ENCODE results near the gene VWF. TPM values are rescaled to one million over a fixed set of nuclear protein-coding genes. Genes with fewer than 3 reads are reported as not detected.

Gene VWF
- total and polyA plus RNA-seq, 2 donors (not counting 3 experiments of a cell fraction or from before 2014, with no cell fraction given), result 1,041 to 2,328 TPM

GRCh38 chr12:6044082-6044481 lies 80.4 kb downstream of the VWF start:
- ChIA-PET POLR2A (no interaction called here), CTCF (no interaction called here)
- dilution Hi-C loops (cut with MboI; ENCODE audit: extremely low pct_ligation_motif_present, low sequenced_read_pairs), result no loop called here

More at GRCh38 chr12:6044082-6044481, 80.4 kb downstream of the VWF start:
- intact Hi-C loops (cut with micrococcal nuclease), result no loop called here
- TF ChIP-seq FOS (IDR thresholded peaks at IDR 0.05; ENCODE audit: borderline replicate concordance, insufficient read depth, low read length) (no peak), POLR2A (IDR thresholded peaks at IDR 0.05; ENCODE audit: low read depth, low read length) (no peak), MAX (IDR thresholded peaks at IDR 0.05; ENCODE audit: insufficient read depth, insufficient read length) (no peak), MYC (IDR thresholded peaks at IDR 0.05; ENCODE audit: low read depth, low read length) (no peak), POLR2AphosphoS5 (IDR thresholded peaks at IDR 0.05; ENCODE audit: insufficient read depth, low read depth, low read length) (no peak), CTCF (IDR thresholded peaks at IDR 0.05; ENCODE audit: extremely low read depth in 1 of 2, insufficient read depth in 1 of 2, low read depth in 1 of 2, low read length in 2 of 2) (no peak), EZH2 (IDR thresholded peaks at IDR 0.05; ENCODE audit: borderline replicate concordance, low read depth, low read length, severe bottlenecking) (no peak), JUN (IDR thresholded peaks at IDR 0.05; ENCODE audit: borderline replicate concordance, insufficient read depth, insufficient read length, low read depth) (no peak), GATA2 (IDR thresholded peaks at IDR 0.05; ENCODE audit: insufficient read depth, insufficient read length, low read depth, low read length) (no peak)
- Histone ChIP-seq H3K9ac (replicated peaks; ENCODE audit: extremely low read depth, insufficient read depth, low read length) (no peak overlapping the region), H3K4me3 (replicated peaks in 1 of 3; ENCODE audit: insufficient read depth in 1 of 3, low read depth in 1 of 3, low read length in 3 of 3) (no peak overlapping the region), H3K9me1 (replicated peaks; ENCODE audit: control insufficient read depth, extremely low read depth, insufficient read depth, low read length) (no peaks in the 10 kb centered on the region), H3K27ac (ENCODE audit: insufficient read depth, low read depth, low read length) (no peak overlapping the region), H3K27me3 (ENCODE audit: control insufficient read depth in 2 of 2, insufficient read depth in 2 of 2, low read length in 2 of 2) (no peaks in the 10 kb centered on the region), H3K79me2 (ENCODE audit: control insufficient read depth, insufficient read depth, low read length) (no peaks in the 10 kb centered on the region), H3K4me1 (ENCODE audit: control insufficient read depth, extremely low read depth, insufficient read depth, low read length) (no peaks in the 10 kb centered on the region), H2AFZ (ENCODE audit: low read depth, low read length) (no peak overlapping the region), H3K9me3 (replicated peaks; ENCODE audit: control insufficient read depth, insufficient read depth, low read length) (no peaks in the 10 kb centered on the region), H3K36me3 (ENCODE audit: control insufficient read depth in 2 of 2, extremely low read depth in 1 of 2, insufficient read depth in 2 of 2, low read length in 2 of 2) (peaks cover 67 to 83% of the 10 kb centered on the region in 2 experiments), H3K4me2 (ENCODE audit: insufficient read depth, low read length) (no peak overlapping the region), H4K20me1 (replicated peaks; ENCODE audit: control insufficient read depth, extremely low read depth, insufficient read depth, low read length) (peaks cover 2% of the 10 kb centered on the region)
- DNase-seq (ENCODE audit: low read depth, low spot score) (no peak), FAIRE-seq (no peak)
- no TSS peak for BruUV-seq (replicated peaks)

All from endothelial cell of umbilical vein (primary cell).